T-helper 2 cell treated with Interferon-gamma antibody and Interleukin-4, amounts not matched to agents 5 μg/mL and 100 μg/mL, for 36 hours (primary cell): Measurements from ENCODE around the gene OR52N4.
"Not testable (repeated sequence)": the region's sequence is repeated elsewhere in the genome, so short reads cannot be mapped to it uniquely, and the experiment has no call there.

Experiments used
- DNase-seq: peaks from one replicate; pipeline ENCODE4 v3.0.0; 2021; ENCODE audit warnings: low spot score
- H3K27ac Mint-ChIP-seq: one replicate; pipeline ENCODE4 v1.8.0; 2021; ENCODE audit warnings: mild to moderate bottlenecking, mixed read lengths
- H3K27me3 Mint-ChIP-seq: one replicate; pipeline ENCODE4 v1.8.0; 2021; ENCODE audit warnings: low read depth, mixed read lengths
- H3K36me3 Mint-ChIP-seq: one replicate; pipeline ENCODE4 v1.8.0; 2021; ENCODE audit warnings: low read depth, mixed read lengths
- H3K4me1 Mint-ChIP-seq: one replicate; pipeline ENCODE4 v1.8.0; 2021; ENCODE audit warnings: low read depth, mixed read lengths
- H3K4me3 Mint-ChIP-seq: one replicate; pipeline ENCODE4 v1.8.0; 2022; ENCODE audit warnings: mild to moderate bottlenecking, moderate library complexity, mixed read lengths
- H3K9me3 Mint-ChIP-seq: one replicate; pipeline ENCODE4 v1.8.0; 2021; ENCODE audit warnings: mixed read lengths

The OR52N4 gene

GRCh38 chr11:5753943-5754342 lies at the start of gene OR52N4:
Gene OR52N4 (plus strand): TSS chr11:5754243. CDS start chr11:5754741, 498 bp downstream.
- no peaks in the 10 kb centered on the region for H3K36me3 Mint-ChIP-seq
- H3K27ac Mint-ChIP-seq, result no peak within 1 kb of the TSS
- no peaks in the 10 kb centered on the region for H3K4me1 Mint-ChIP-seq
- H3K27me3 Mint-ChIP-seq, result peaks cover 2% of the 10 kb centered on the region
- no peak within 1 kb of the TSS for H3K4me3 Mint-ChIP-seq
- DNase-seq, result no peak
- H3K9me3 Mint-ChIP-seq, result no peaks in the 10 kb centered on the region

- H3K27ac Mint-ChIP-seq, result no peak overlapping the region
- H3K4me1 Mint-ChIP-seq, result peaks cover 8% of the 10 kb centered on the region
These were observed 48.4 kb upstream of the OR52N4 start for GRCh38 chr11:5705688-5706087.

GRCh38 chr11:5712507-5712906 lies 41.5 kb upstream of the OR52N4 start:
- Mint-ChIP-seq H3K4me3 (no peak overlapping the region), H3K4me1 (peaks cover 2% of the 10 kb centered on the region), H3K27me3 (no peaks in the 10 kb centered on the region), H3K9me3 (no peaks in the 10 kb centered on the region), H3K27ac (no peak overlapping the region), H3K36me3 (peaks cover 25% of the 10 kb centered on the region)
- DNase-seq, result no peak

More at GRCh38 chr11:5705688-5706087, 48.4 kb upstream of the OR52N4 start:
- Mint-ChIP-seq H3K27me3 (no peaks in the 10 kb centered on the region), H3K36me3 (peaks cover 67% of the 10 kb centered on the region), H3K4me3 (no peak overlapping the region), H3K9me3 (no peaks in the 10 kb centered on the region)
- no peak for DNase-seq

GRCh38 chr11:5713695-5714094 lies 40.3 kb upstream of the OR52N4 start:
- Mint-ChIP-seq H3K4me3 (no peak overlapping the region), H3K9me3 (no peaks in the 10 kb centered on the region), H3K36me3 (peaks cover 16% of the 10 kb centered on the region), H3K27ac (no peak overlapping the region), H3K4me1 (peaks cover 2% of the 10 kb centered on the region), H3K27me3 (no peaks in the 10 kb centered on the region)
- no peak for DNase-seq

- H3K27ac Mint-ChIP-seq, H3K36me3 Mint-ChIP-seq, H3K4me3 Mint-ChIP-seq, H3K9me3 Mint-ChIP-seq, H3K4me1 Mint-ChIP-seq, H3K27me3 Mint-ChIP-seq, DNase-seq: not testable (repeated sequence)
These were observed 37.5 kb upstream of the OR52N4 start for GRCh38 chr11:5716518-5716917.

GRCh38 chr11:5719703-5720495 lies 34.1 kb upstream of the OR52N4 start:
- H3K4me1 Mint-ChIP-seq, result peaks cover 2% of the 10 kb centered on the region
- no peak overlapping the region for H3K4me3 Mint-ChIP-seq
- H3K36me3 Mint-ChIP-seq, result peaks cover 3% of the 10 kb centered on the region
- H3K27me3 Mint-ChIP-seq, result no peaks in the 10 kb centered on the region
- H3K27ac Mint-ChIP-seq, result no peak overlapping the region
- DNase-seq, result no peak
- peaks cover 5% of the 10 kb centered on the region for H3K9me3 Mint-ChIP-seq

GRCh38 chr11:5722622-5723021 lies 31.4 kb upstream of the OR52N4 start:
- no peak for DNase-seq
- Mint-ChIP-seq H3K36me3 (peaks cover 1% of the 10 kb centered on the region), H3K4me3 (no peak overlapping the region), H3K27ac (no peak overlapping the region), H3K27me3 (no peaks in the 10 kb centered on the region), H3K4me1 (no peaks in the 10 kb centered on the region), H3K9me3 (peaks cover 5% of the 10 kb centered on the region)

- Mint-ChIP-seq H3K4me1 (no peaks in the 10 kb centered on the region), H3K4me3 (no peak overlapping the region), H3K27me3 (no peaks in the 10 kb centered on the region), H3K27ac (no peak overlapping the region), H3K36me3 (no peaks in the 10 kb centered on the region), H3K9me3 (no peaks in the 10 kb centered on the region)
- no peak for DNase-seq
These were observed 27.7 kb upstream of the OR52N4 start for GRCh38 chr11:5726351-5726750.

- Mint-ChIP-seq H3K36me3 (no peaks in the 10 kb centered on the region), H3K27ac (no peak overlapping the region), H3K4me3 (no peak overlapping the region), H3K27me3 (no peaks in the 10 kb centered on the region), H3K4me1 (no peaks in the 10 kb centered on the region), H3K9me3 (no peaks in the 10 kb centered on the region)
- DNase-seq, result no peak
These were observed 26.4 kb upstream of the OR52N4 start for GRCh38 chr11:5727691-5728090.

- DNase-seq, result no peak
- Mint-ChIP-seq H3K27me3 (no peaks in the 10 kb centered on the region), H3K9me3 (no peaks in the 10 kb centered on the region), H3K27ac (no peak within 1 kb of the TSS), H3K4me3 (no peak within 1 kb of the TSS), H3K36me3 (no peaks in the 10 kb centered on the region), H3K4me1 (no peaks in the 10 kb centered on the region)
These were observed 17.6 kb upstream of the OR52N4 start, which contains the start of gene OR56B1 for GRCh38 chr11:5736396-5736795. Gene OR56B1 (plus strand): TSS chr11:5736448. CDS start chr11:5736517, 69 bp downstream.

- Mint-ChIP-seq H3K9me3 (no peaks in the 10 kb centered on the region), H3K27me3 (no peaks in the 10 kb centered on the region), H3K4me3 (no peak overlapping the region), H3K36me3 (no peaks in the 10 kb centered on the region), H3K27ac (no peak overlapping the region), H3K4me1 (no peaks in the 10 kb centered on the region)
- DNase-seq, result no peak
These were observed 17.0 kb upstream of the OR52N4 start for GRCh38 chr11:5737091-5737490.

- DNase-seq, result no peak
- Mint-ChIP-seq H3K9me3 (no peaks in the 10 kb centered on the region), H3K4me3 (no peak overlapping the region), H3K27me3 (no peaks in the 10 kb centered on the region), H3K4me1 (no peaks in the 10 kb centered on the region), H3K36me3 (no peaks in the 10 kb centered on the region), H3K27ac (no peak overlapping the region)
These were observed 16.2 kb upstream of the OR52N4 start for GRCh38 chr11:5737670-5738392.

- no peaks in the 10 kb centered on the region for H3K36me3 Mint-ChIP-seq
- no peak for DNase-seq
- no peak overlapping the region for H3K4me3 Mint-ChIP-seq
- H3K27me3 Mint-ChIP-seq, result no peaks in the 10 kb centered on the region
- H3K4me1 Mint-ChIP-seq, result no peaks in the 10 kb centered on the region
- no peaks in the 10 kb centered on the region for H3K9me3 Mint-ChIP-seq
- no peak overlapping the region for H3K27ac Mint-ChIP-seq
These were observed 15.6 kb upstream of the OR52N4 start for GRCh38 chr11:5738431-5738830.

- H3K4me1 Mint-ChIP-seq, result no peaks in the 10 kb centered on the region
- no peak overlapping the region for H3K4me3 Mint-ChIP-seq
- peaks cover 4% of the 10 kb centered on the region for H3K27me3 Mint-ChIP-seq
- DNase-seq, result no peak
- H3K36me3 Mint-ChIP-seq, result no peaks in the 10 kb centered on the region
- H3K27ac Mint-ChIP-seq, result no peak overlapping the region
- H3K9me3 Mint-ChIP-seq, result no peaks in the 10 kb centered on the region
These were observed 7.4 kb upstream of the OR52N4 start for GRCh38 chr11:5746614-5747013.
